Renal cortical epithelial cell (primary cell): ENCODE data around the gene ADAMTS5. TPM values are rescaled to one million over a fixed set of nuclear protein-coding genes. Genes with fewer than 3 reads are reported as not detected.

Source experiments
- DNase-seq: peaks from one replicate; pipeline ENCODE4 v3.0.0-alpha.2; 2011; ENCODE audit warnings: low read depth
- total RNA-seq: library from RNA; depleted of rRNA; stranded (reverse); fragments of >200 nt; gene quantifications from 2 replicates; pipeline ENCODE4 v1.2.3, GENCODE V29; 2014

ADAMTS5 gene
- total RNA-seq, 1 donor from 2014 or later, result 63.1 TPM

DNA sequence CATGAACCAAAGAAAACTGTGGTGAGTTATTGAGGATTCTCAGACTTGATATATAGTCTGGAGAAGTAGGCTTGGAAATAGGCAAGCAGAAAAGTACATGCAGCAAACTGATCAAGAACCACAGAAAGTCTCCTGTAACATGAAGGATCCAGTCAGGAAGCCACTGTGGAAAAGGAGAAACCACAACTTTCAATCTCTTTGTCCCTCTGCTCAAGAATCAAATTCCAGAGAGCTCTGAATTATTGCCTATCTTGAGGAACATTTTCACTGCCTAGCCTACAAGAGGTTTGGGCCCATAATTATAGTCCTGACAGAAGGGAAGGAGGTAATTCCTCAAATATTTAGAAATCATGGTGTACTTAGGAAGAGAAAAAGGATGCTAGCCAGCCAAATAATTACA is 78.6 kb downstream of the ADAMTS5 start:
- no peak for DNase-seq

DNA sequence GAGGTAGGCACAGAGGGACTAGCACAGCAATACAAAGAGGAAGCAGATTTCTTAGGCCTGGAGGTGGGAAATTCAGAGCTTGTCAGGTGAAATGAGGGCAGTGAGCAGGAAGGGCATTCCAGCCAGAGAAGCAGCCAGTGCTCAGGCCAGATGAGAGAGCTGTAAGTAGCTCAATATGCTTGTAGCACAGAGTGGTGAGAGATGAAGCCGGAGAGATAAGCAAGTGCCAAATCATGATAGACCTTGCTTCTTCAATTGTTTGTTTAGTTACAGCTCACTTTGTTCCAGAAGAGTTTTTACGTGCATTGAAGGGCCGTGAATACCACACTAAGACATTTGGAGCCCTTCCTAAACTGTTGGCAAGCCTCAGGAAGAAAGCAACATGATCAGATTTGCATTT is 79.6 kb downstream of the ADAMTS5 start:
- DNase-seq, result no peak

DNA sequence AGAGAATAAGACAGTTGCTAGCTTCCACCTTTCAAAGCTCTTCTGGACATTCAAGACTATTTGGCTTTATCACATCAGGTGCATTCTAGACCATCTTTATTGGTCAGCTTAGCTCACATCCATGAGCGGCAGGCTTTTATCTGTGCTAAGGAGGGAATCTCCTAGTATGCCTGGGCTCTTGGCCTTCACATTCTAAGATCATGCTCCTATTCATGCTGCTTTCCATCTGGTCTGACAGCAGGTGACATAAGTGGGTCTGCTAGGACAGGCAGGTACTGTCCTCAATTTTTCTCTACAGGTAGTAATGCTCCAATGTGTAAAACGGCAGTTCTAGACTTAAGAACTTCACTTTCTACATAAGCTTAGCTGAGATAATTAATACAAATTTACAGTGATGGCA is 82.5 kb downstream of the ADAMTS5 start:
- no peak for DNase-seq

DNA sequence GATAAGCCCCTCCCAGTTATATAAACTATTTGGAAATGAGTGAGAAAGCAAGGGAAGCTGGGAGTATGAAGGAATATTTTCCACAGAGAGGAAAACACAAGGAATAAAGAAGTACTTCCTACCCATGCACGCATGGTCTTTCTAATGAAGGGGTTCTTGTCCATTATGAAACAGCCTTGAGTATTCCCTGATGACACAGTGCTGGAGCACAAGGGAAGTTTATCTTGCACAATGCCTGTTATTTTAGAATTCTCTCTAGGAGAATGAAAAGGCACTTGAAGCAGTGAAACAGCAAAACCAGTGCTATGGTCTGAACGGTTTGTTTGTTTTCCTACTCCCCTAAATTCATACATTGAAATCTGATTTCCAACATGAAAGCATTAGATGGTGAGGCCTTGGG is 83.1 kb downstream of the ADAMTS5 start:
- DNase-seq, result no peak

DNA sequence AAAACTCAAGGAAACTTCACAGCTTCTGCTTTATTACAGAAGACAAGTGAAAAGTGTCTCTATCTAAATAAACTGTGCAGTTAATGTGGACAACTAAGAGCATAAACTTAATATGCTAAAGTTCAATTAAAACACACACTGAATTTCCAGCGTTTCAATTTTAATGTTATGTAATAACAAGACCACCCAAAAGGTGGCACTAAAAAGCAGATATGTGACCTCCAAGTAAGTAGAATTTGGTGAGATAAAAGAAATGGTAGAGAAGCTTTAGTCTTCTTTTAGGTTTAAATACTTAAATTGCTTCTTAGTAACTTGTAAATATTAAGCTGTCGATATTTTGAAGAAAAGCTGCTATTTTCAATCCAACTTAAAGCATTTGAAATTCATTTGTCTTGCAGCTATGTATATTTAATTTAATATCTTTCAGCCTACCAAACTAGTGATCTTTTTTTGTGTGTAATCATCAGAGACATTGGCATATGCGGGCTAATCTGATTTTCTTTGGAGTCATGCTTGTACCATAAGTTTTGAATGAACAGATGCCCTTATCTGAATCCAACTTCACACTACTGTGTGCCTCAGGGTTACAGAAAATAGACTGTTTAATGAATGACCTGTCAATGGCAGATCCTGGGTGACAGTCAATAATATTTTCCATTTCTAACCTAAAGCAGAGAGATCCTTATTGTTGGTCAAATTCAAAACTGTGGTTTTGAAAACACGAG is 85.2 kb downstream of the ADAMTS5 start:
- DNase-seq, result peak; percentile 52

DNA sequence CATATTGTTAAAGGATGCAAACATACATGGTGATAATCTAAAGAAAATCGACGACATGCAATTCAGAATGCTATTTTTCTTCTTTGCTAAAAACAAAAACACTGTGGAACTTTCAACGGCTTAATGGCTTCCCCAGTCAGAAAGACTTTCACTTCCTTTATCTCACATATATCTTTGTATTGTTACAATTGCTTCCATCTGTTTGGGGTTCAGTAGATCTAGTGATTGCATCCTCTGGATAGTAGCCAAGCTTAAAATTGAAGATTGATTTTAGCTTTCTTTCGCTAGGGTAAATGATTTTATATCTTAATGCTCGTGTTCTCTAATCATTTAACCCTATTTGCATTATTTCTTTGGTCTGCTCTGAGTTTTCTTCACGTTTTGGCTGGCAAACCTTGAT is 89.9 kb downstream of the ADAMTS5 start:
- DNase-seq, result no peak

DNA sequence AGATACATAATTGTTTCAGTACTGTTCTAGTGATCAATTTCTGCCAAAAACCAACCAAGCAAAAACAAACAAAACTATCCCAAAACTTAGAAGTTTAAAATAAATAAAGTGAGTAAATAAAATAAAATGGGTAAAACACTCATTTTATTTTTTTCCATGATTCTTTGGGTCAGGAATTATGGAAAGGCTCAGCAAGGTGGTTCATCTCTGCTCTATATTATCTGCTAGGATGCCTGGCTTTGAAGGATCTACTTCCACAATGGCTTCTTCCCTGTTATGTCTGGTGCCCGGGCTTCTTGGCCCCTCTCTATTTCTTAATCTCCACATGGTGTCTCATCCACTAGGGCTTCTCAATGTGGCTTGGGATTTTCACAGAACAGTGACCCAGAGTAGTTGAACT is 92.5 kb downstream of the ADAMTS5 start:
- DNase-seq, result no peak

Other genes starting within 250 kb of the ADAMTS5 start
- 130 and 216 TPM in 2 replicates for gene ADAMTS1, start 121.7 kb downstream of the ADAMTS5 start, total RNA-seq